Erythroblast (primary cell): Measurements from ENCODE around the gene POLN.

ENCODE experiments used
- DNase-seq, 2 experiments: peaks; one replicate each; lab custom pipeline; 2025; lab: John Stamatoyannopoulos, UW
- GATA1 ChIP-seq: IDR thresholded peaks from 2 replicates; pipeline ENCODE4 v1.6.1; 2011; ENCODE audit warnings: low read depth, mild to moderate bottlenecking, control low read depth, low read length, moderate library complexity
- POLR2A ChIP-seq: IDR thresholded peaks from 2 replicates; pipeline ENCODE4 v1.6.1; 2011; ENCODE audit warnings: mild to moderate bottlenecking, low read length

The POLN gene

GRCh38 chr4:2255501-2256155, 13.7 kb upstream of the POLN start:
- DNase-seq: no peak
- TF ChIP-seq POLR2A (no peak), GATA1 (no peak)

GRCh38 chr4:2254665-2255500, 13.0 kb upstream of the POLN start:
- no peak for TF ChIP-seq POLR2A
- TF ChIP-seq GATA1: no peak
- no peak for DNase-seq

DNA sequence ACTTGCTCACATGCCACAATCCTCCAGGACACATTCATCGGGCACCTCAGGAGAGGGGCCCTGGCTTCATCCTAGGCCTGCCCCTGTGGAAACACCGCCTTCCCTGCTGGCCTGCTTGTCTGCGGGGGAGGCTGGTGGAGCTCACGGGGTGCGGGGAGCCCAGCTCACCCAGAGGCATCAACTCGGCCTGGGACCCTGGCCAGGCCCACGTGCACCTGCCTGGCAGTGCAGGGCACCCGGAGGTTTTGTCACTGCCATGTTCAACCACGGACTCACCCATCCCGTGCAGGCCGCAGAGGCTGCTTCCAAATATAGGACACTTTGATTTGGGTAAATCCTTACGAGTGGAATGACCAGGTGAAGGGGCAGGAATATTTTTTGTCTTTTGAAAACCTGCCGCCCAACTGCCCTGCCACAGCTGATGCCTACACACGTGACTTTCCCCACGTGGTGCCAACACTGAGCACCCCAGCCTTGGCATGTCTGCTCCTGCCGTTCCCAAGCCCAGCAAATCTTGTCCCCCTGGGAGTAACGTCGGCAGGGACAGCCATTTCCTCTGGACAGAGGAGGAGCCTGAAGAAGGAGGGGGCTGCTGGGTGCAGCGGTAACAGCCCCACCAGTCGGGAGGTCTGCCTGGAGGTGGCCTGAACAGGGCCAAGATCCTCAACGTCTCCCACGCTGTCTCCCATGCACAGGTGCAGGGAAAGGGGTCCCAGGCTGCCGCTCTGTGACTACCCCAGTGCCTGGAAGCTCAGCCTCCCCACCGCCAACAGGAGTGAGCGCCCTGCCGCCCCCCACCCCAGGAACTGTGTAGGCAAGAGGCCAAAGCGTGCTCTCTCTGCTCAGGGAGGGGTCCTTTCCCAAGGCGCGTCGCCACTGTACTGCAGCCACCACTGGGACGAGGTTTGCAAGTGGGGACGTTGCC, 11.5 kb upstream of the POLN start:
- TF ChIP-seq POLR2A (no peak), GATA1 (no peak)
- DNase-seq: no peak

DNA sequence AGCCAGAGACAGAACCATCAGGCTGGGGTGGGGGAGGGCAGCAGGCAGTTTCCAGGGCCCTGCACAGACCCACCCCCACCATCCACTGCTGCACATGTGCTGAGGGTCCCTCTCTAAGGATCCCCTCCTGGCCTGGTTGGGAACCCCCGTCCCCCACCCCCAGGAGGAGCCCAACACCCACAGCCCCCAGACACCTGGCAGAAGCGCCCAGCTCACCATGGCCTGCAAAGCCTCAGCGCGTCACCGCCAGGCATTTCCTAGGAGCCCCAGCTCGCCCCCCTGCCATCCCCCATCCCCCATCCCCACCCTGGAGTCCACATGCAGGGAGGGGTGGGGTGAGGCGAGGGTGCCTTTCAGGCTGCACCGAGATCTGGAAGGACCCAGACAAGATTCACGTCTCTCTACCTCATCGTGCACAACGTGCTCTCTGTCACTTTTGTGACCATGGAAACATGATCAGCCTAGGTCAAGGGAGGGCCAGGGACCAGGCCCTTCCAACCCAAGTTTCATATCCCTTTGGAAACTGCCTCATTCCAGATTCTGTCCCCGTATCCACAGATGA, 10.7 kb upstream of the POLN start:
- DNase-seq: no peak
- TF ChIP-seq GATA1: no peak
- no peak for TF ChIP-seq POLR2A

DNA sequence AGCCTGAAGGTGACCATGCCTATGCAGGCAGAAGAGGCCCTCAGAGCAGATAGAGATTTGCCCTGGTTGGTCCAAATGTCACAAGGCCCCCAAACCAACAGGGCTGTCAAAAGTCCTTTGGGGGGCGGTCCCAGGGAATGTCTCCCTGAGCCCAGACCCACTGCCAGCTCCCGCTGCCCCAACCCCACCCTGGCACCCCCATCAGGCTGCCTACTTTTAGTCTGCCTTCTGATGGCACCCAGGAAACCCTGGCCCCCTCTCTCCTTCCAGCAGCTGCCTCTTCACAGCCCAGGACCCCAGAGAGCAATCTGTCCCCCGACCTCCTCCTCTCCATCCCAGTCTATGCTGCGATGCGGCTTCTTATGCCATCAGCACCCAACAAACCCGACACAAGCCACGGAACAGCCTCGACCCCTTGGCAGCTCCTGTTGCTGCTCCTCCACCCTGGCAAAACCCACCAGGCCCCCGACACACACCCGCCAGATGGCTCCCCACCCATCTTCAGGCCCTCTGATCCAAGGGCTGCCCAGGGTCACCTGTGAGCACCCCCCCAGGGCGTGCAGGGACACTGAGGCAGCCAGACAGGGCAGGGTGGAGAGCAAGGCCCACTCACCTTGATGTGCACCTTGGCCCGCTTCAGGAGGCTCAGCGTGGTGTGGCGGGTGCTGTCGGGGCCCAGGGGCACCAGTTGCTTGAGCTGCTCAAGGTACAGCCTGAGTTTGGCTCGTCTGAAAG, 10.0 kb upstream of the POLN start:
- TF ChIP-seq POLR2A (no peak), GATA1 (no peak)
- no peak for DNase-seq

DNA sequence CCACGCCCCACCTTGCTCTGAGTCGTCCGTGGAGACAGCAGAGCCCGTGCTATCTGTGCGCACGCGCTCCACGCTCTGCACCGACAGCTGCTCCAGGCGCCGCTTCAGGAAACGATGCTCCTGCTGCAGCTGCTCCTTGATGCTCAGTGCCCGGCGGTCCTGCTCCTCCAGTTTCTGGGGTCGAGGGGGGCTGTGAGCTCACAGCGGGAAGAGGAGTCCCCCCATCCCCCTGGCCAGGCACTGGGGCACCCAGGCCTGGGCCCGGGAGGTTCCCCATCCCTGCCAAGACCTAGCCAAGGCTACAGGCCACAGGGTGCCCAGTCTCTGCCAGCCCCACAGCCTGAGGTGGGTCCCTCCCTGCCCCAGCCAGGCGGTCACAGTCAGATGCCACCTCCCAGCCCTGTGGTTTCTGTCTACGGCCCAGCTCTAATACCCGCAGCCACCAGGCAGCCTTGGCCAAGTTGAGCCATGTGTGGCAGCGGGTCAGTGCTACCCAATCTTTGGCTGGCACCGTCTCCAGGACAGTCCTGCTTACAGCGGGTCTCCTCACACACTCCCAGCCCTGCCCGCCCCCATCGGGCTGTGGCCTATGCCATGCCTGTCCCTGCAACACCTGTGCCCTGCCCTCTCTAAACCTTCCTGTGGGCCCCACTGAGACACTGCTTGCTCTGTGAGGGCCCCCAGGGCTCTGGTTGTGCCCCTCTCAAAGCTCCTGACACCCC, 9.3 kb upstream of the POLN start:
- TF ChIP-seq POLR2A (no peak), GATA1 (no peak)
- no peak for DNase-seq

DNA sequence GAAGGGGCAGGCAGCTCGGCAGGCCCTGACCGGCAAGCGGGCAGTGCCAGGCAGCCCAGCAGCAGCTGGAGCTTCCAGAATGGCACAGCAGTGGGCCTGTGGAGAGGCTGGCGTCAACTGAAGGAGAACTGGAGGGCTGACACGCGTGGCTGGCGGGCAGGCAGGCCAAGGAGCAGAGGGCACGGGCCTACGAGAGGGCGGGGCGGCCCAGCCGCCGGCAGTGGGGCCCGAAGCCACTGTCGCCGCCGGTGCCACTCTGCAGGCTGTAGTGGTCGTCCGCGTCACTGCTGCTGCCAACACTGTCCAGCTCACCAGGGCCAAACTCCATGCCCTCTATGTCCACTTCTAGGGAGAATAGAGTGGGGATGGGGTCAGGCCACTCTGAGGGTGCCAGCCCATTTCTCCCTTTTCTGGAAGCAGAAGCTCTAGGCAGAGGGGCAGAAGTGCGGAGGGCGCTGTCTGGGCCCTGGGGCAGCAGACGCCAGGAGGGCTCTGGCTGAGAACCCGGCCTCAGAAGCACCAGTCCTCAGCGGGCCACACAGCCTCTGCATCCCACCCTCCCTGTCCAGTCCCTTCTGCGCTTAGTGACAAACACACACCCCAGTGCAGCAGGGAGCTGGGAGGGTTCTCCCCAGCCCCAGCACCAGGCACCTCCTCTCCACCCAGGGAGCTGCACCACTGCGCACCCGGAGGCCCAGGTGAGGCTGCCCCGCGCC, 8.6 kb upstream of the POLN start:
- no peak for DNase-seq
- no peak for TF ChIP-seq POLR2A
- no peak for TF ChIP-seq GATA1

- no peak for DNase-seq
- TF ChIP-seq GATA1 (no peak), POLR2A (no peak)
Measured at GRCh38 chr4:2249526-2250356, 7.8 kb upstream of the POLN start.

- DNase-seq: no peak
- no peak for TF ChIP-seq POLR2A
- no peak for TF ChIP-seq GATA1
Measured at GRCh38 chr4:2248821-2249261, 6.9 kb upstream of the POLN start.

DNA sequence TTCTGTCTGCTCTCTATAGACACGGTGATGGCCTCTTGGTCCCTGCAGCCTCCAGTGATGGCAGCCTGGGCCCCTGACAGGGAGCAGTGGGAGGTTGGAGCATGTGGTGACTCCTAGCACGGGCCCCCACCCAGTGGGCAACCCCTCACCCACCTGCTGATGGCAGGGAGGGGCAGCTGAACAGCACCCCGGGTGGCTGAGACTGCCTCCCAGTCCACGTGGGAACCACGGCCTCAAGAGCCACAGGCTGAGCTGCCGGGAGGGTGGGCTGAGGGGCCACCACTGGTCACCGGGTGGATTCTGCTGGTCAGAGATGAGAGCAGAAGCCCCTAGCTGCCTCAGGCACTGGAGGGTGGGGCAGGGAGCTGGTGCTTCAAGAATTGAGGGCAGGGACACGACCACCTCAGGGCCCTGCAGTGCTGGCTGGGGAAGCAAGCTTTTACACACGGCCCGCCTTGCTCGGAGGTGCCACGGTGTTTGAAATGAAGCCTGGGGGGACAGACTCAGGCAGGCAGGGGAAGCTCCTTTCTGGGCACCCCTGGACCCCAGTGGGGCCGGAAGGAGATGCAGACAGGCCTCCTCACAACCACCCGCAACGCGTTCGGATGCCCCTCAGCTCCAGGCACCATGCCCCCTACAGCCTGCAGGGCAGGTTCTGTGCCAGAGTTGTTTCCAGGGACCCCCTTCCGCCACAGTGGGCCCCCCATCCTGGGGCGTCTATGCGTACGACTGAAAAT, 6.3 kb upstream of the POLN start:
- no peak for DNase-seq
- TF ChIP-seq POLR2A (no peak), GATA1 (no peak)
